ENCODE measurements around the gene ZNF787.
A peak's percentile ranks its signal among the peaks of the same experiment; 100 is the strongest.

ZNF787 gene

GRCh38 chr19:56144376-56144775, 23.3 kb upstream of the ZNF787 start:
- no peak for DNase-seq (ENCODE audit: low read depth)

GRCh38 chr19:56142897-56143434, 21.9 kb upstream of the ZNF787 start:
- no peak for DNase-seq (ENCODE audit: low read depth)

- DNase-seq (ENCODE audit: low read depth): no peak
These were observed 21.1 kb upstream of the ZNF787 start for GRCh38 chr19:56142087-56142787.

- DNase-seq (ENCODE audit: low read depth): no peak
These were observed 20.4 kb upstream of the ZNF787 start for GRCh38 chr19:56141417-56141993.

GRCh38 chr19:56140583-56141416, 19.7 kb upstream of the ZNF787 start, which contains the start of gene ZNF444:
Gene ZNF444 (plus strand): TSS chr19:56141287. CDS start chr19:56146912, 5,625 bp downstream.
- peak; percentile 98 for DNase-seq (ENCODE audit: low read depth)

GRCh38 chr19:56139847-56140582, 18.9 kb upstream of the ZNF787 start:
- no peak for DNase-seq (ENCODE audit: low read depth)

- DNase-seq (ENCODE audit: low read depth): no peak
These were observed 17.0 kb upstream of the ZNF787 start for GRCh38 chr19:56138069-56138468.

GRCh38 chr19:56137405-56137804, 16.3 kb upstream of the ZNF787 start:
- DNase-seq (ENCODE audit: low read depth): no peak

- DNase-seq (ENCODE audit: low read depth): no peak
These were observed 15.3 kb upstream of the ZNF787 start for GRCh38 chr19:56136362-56136761.

GRCh38 chr19:56134654-56134921, 13.5 kb upstream of the ZNF787 start:
- no peak for DNase-seq (ENCODE audit: low read depth)

- DNase-seq (ENCODE audit: low read depth): no peak
These were observed 13.0 kb upstream of the ZNF787 start for GRCh38 chr19:56133858-56134653.

- DNase-seq (ENCODE audit: low read depth): no peak
These were observed 11.3 kb upstream of the ZNF787 start for GRCh38 chr19:56132316-56132822.

GRCh38 chr19:56131651-56132050, 10.6 kb upstream of the ZNF787 start:
- DNase-seq (ENCODE audit: low read depth): no peak

- DNase-seq (ENCODE audit: low read depth): no peak
These were observed 8.9 kb upstream of the ZNF787 start for GRCh38 chr19:56130006-56130405.

GRCh38 chr19:56126983-56127780, 6.1 kb upstream of the ZNF787 start:
- DNase-seq (ENCODE audit: low read depth): no peak

- DNase-seq (ENCODE audit: low read depth): no peak
These were observed 4.9 kb upstream of the ZNF787 start for GRCh38 chr19:56125806-56126590.

- no peak for DNase-seq (ENCODE audit: low read depth)
These were observed 3.5 kb upstream of the ZNF787 start for GRCh38 chr19:56124578-56124977.

GRCh38 chr19:56123266-56123891, 2.3 kb upstream of the ZNF787 start:
- DNase-seq (ENCODE audit: low read depth): no peak
